ENCODE data around the gene DCUN1D5.

GRCh38 chr11:103077554-103077953, 14.4 kb downstream of the DCUN1D5 start:
- no peak for TF ChIP-seq CTCF (IDR thresholded peaks at IDR 0.05)
- no peak for TF ChIP-seq POLR2A (IDR thresholded peaks at IDR 0.05)

Measured in right lobe of liver (tissue), 4 donors.